OCI-LY3 (cell line): ENCODE data around the gene IHH.

ENCODE experiments used
- H2AFZ ChIP-seq: fragments of 200-600, 300-600 bp; shearing (Covaris generic); 2 replicates; pipeline ENCODE4 v1.6.0; 2014; ENCODE audit warnings: antibody characterized with exemption, low read depth, low read length
- H3K27ac ChIP-seq: fragments of 200-600, 300-600 bp; sonication (generic); 2 replicates; pipeline ENCODE4 v1.5.1; 2014; ENCODE audit warnings: mild to moderate bottlenecking, low read length, moderate library complexity, mixed read lengths
- H3K27me3 ChIP-seq: fragments of 200-600, 300-600 bp; sonication (generic); 2 replicates; pipeline ENCODE4 v1.6.1; 2014; ENCODE audit warnings: low read depth, low read length, mixed read lengths
- H3K36me3 ChIP-seq: fragments of 200-600, 300-600 bp; sonication (generic); replicated peaks from 2 replicates; pipeline ENCODE3; 2014; ENCODE audit warnings: low read depth, low read length, mixed read lengths
- H3K4me1 ChIP-seq: fragments of 300-600, 200-600 bp; sonication (generic); 2 replicates; pipeline ENCODE4 v1.6.1; 2014; ENCODE audit warnings: low read length, mixed read lengths
- H3K4me2 ChIP-seq: fragments of 200-600, 300-600 bp; sonication (generic); 2 replicates; pipeline ENCODE4 v1.6.1; 2014; ENCODE audit warnings: low read length, mixed read lengths
- H3K4me3 ChIP-seq: fragments of 300-600, 200-600 bp; sonication (generic); 2 replicates; pipeline ENCODE4 v1.5.1; 2014; ENCODE audit warnings: antibody characterized with exemption, mild to moderate bottlenecking, low read length, moderate library complexity
- H3K79me2 ChIP-seq: fragments of 300-600, 200-600 bp; shearing (Covaris generic); 2 replicates; pipeline ENCODE4 v1.6.1; 2014; ENCODE audit warnings: mild to moderate bottlenecking, low read length, mixed read lengths
- H3K9ac ChIP-seq: fragments of 300-600, 200-600 bp; shearing (Covaris generic); 2 replicates; pipeline ENCODE4 v1.6.0; 2014; ENCODE audit warnings: mild to moderate bottlenecking, low read length, moderate library complexity
- H3K9me3 ChIP-seq: fragments of 200-600, 300-600 bp; shearing (Covaris generic); 2 replicates; pipeline ENCODE4 v1.6.1; 2014; ENCODE audit warnings: low read length, mixed read lengths; ENCODE audit not compliant: insufficient read depth
- H4K20me1 ChIP-seq: fragments of 200-600, 300-600 bp; sonication (generic); 2 replicates; pipeline ENCODE4 v1.6.1; 2016; ENCODE audit warnings: low read length, mixed read lengths; ENCODE audit not compliant: insufficient read depth
- CTCF ChIP-seq: fragments of 200-600, 300-600 bp; sonication (generic); IDR thresholded peaks from 2 replicates; pipeline ENCODE4 v1.5.1; 2014; ENCODE audit warnings: antibody characterized with exemption, low read length, low read depth
- EZH2phosphoT487 ChIP-seq: fragments of 200-600 bp; shearing (Covaris generic); IDR thresholded peaks from 2 replicates; pipeline ENCODE4 v1.6.1; 2018; ENCODE audit warnings: antibody characterized with exemption, mixed run types, low read depth

IHH gene

GRCh38 chr2:219056176-219056895, 4.4 kb downstream of the IHH start:
- H3K36me3 ChIP-seq = no peaks in the 10 kb centered on the region
- H3K9me3 ChIP-seq = no peaks in the 10 kb centered on the region
- H4K20me1 ChIP-seq = no peaks in the 10 kb centered on the region
- H3K27ac ChIP-seq = no peak overlapping the region
- no peaks in the 10 kb centered on the region for H3K4me1 ChIP-seq
- no peaks in the 10 kb centered on the region for H3K27me3 ChIP-seq
- no peak overlapping the region for H3K4me3 ChIP-seq
- no peak overlapping the region for H3K4me2 ChIP-seq
- no peaks in the 10 kb centered on the region for H3K79me2 ChIP-seq
- TF ChIP-seq EZH2phosphoT487 (no peak), CTCF (no peak)
- no peak overlapping the region for H2AFZ ChIP-seq
- no peak overlapping the region for H3K9ac ChIP-seq

GRCh38 chr2:219054956-219055903, 5.5 kb downstream of the IHH start:
- H2AFZ ChIP-seq = no peak overlapping the region
- H3K9me3 ChIP-seq = no peaks in the 10 kb centered on the region
- H3K4me3 ChIP-seq = no peak overlapping the region
- TF ChIP-seq EZH2phosphoT487 (no peak), CTCF (no peak)
- H3K27me3 ChIP-seq = no peaks in the 10 kb centered on the region
- H3K9ac ChIP-seq = no peak overlapping the region
- no peaks in the 10 kb centered on the region for H3K4me1 ChIP-seq
- H4K20me1 ChIP-seq = no peaks in the 10 kb centered on the region
- no peak overlapping the region for H3K4me2 ChIP-seq
- no peaks in the 10 kb centered on the region for H3K36me3 ChIP-seq
- no peak overlapping the region for H3K27ac ChIP-seq
- H3K79me2 ChIP-seq = no peaks in the 10 kb centered on the region

- H3K79me2 ChIP-seq = no peaks in the 10 kb centered on the region
- TF ChIP-seq CTCF = no peak
- no peak for TF ChIP-seq EZH2phosphoT487
- H3K36me3 ChIP-seq = no peaks in the 10 kb centered on the region
- H3K27ac ChIP-seq = no peak overlapping the region
- H3K4me3 ChIP-seq = no peak overlapping the region
- H2AFZ ChIP-seq = no peak overlapping the region
- H3K4me1 ChIP-seq = no peaks in the 10 kb centered on the region
- H4K20me1 ChIP-seq = no peaks in the 10 kb centered on the region
- no peak overlapping the region for H3K9ac ChIP-seq
- no peak overlapping the region for H3K4me2 ChIP-seq
- no peaks in the 10 kb centered on the region for H3K27me3 ChIP-seq
- no peaks in the 10 kb centered on the region for H3K9me3 ChIP-seq
These were observed 11.4 kb downstream of the IHH start for GRCh38 chr2:219049282-219049681.

GRCh38 chr2:219045937-219046550, 14.7 kb downstream of the IHH start:
- Histone ChIP-seq H3K27me3 (no peaks in the 10 kb centered on the region), H3K4me1 (no peaks in the 10 kb centered on the region), H3K4me2 (no peak overlapping the region), H3K27ac (no peak overlapping the region), H3K36me3 (no peaks in the 10 kb centered on the region), H3K9ac (no peak overlapping the region), H3K4me3 (no peak overlapping the region), H2AFZ (no peak overlapping the region), H3K79me2 (no peaks in the 10 kb centered on the region), H4K20me1 (no peaks in the 10 kb centered on the region), H3K9me3 (no peaks in the 10 kb centered on the region)
- no peak for TF ChIP-seq EZH2phosphoT487
- no peak for TF ChIP-seq CTCF
